Cardiac fibroblast (primary cell): Measurements from ENCODE around the gene MYOZ2.

Experiments used
- DNase-seq, 2 donors: peaks; one replicate each; pipeline versions ENCODE4 v3.0.0 to v3.0.0-alpha.2; 2010; ENCODE audit warnings: low read depth in 2 of 2
- H3K4me3 ChIP-seq, 2 donors: replicated peaks in 1 of 2; 1 replicate in 1 of 2; 2 replicates in 1 of 2; pipeline ENCODE4 v1.5.1; 2011; ENCODE audit warnings: low read depth in 2 of 2, low read length in 2 of 2, mild to moderate bottlenecking in 2 of 2, moderate library complexity in 1 of 2
- TF ChIP-seq, protein P1 (sequence below): IDR thresholded peaks from one replicate; pipeline ENCODE4 v1.5.1; 2011; ENCODE audit warnings: low read depth, mild to moderate bottlenecking, low read length, inconsistent platforms

MYOZ2 gene

DNA sequence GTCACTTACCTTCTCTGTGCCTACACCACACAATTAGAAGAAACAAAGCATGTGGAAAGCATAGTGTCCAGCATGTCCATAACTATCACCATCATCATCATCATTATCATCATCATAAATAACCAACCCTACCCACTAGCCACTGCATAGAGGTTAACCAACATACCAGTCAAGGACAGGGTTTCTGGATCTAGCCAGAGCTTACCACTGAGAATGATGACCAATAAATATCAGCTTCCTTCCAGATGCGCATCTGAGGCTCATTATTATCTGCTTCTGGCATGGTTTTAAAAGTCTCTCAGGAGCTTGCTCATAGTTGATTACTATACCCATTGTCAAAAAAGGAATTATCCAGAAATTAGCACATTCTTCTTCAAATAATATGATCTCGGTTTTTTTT lies 25.5 kb upstream of the MYOZ2 start:
- DNase-seq: no peak
- no peak overlapping the region for H3K4me3 ChIP-seq
- TF ChIP-seq, protein P1, sequence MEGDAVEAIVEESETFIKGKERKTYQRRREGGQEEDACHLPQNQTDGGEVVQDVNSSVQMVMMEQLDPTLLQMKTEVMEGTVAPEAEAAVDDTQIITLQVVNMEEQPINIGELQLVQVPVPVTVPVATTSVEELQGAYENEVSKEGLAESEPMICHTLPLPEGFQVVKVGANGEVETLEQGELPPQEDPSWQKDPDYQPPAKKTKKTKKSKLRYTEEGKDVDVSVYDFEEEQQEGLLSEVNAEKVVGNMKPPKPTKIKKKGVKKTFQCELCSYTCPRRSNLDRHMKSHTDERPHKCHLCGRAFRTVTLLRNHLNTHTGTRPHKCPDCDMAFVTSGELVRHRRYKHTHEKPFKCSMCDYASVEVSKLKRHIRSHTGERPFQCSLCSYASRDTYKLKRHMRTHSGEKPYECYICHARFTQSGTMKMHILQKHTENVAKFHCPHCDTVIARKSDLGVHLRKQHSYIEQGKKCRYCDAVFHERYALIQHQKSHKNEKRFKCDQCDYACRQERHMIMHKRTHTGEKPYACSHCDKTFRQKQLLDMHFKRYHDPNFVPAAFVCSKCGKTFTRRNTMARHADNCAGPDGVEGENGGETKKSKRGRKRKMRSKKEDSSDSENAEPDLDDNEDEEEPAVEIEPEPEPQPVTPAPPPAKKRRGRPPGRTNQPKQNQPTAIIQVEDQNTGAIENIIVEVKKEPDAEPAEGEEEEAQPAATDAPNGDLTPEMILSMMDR: no peak

DNA sequence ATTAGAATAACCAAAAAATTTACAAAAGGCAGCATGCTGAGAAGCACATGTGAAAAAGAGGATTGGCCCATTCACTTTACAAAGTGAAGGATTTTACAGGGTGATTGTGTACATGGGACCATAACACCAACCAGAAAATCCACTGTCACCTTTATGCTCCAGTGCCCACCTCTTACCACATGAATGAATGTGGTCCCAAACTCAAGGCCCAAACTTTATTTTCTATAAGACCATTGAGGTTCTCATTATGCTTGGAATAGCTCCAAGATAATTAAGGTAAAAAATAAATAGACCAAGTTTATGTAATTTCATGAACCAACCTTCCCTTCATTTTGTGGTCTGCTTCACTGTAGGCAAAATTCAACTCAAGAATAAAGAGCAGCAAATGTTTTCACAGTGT lies 24.3 kb upstream of the MYOZ2 start:
- no peak for DNase-seq
- TF ChIP-seq, protein P1: no peak
- no peak overlapping the region for H3K4me3 ChIP-seq

DNA sequence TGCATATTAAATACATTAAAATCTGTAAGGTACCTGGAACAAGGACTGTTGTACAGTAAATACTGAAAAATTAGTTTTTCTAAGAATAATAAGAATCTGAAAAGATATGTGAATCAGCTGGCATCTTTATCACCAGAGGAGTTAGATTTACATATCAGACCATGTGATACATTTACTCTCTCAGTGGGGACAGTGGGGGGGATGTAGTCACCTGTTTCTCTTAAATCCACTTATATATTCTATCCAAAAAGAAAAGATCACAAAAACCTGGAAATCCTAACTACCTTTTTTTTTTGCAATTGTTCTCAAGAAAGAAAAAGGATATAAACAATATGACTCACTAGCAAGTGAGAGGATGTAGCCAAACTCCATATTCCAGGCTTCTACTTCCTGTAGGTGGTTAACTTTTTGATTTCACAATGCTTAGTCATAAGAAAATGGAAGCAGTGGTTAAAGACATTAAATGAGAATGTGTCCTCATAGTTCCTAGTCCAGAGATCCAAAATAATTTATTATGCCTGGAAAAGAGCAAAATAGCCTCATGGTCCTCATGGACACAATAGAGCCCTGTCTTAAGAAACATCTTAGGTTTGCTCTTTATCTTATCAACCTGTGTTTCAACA lies 22.5 kb upstream of the MYOZ2 start:
- TF ChIP-seq, protein P1: no peak
- DNase-seq: peak; percentile 90 to 96
- H3K4me3 ChIP-seq: no peak overlapping the region

DNA sequence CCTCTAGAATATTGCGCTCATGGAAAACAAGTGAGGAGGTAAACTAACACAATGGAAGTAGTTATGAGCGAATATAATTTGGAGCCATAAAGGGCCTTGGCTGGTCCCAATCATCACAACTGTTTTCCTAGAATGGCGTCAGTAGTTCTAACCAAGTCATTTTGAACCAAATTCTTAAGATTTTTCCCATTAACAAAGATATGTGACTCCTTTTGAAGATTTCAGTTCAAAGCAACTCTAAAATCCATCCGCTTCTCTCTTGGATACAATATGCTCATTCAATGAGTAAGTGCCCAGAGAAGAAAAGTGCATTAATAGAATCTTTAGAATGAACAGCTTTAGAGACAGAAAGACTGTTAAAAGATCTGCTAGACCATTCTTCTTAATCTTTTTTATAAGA lies 19.6 kb upstream of the MYOZ2 start:
- no peak for DNase-seq
- H3K4me3 ChIP-seq: no peak overlapping the region
- TF ChIP-seq, protein P1: no peak

DNA sequence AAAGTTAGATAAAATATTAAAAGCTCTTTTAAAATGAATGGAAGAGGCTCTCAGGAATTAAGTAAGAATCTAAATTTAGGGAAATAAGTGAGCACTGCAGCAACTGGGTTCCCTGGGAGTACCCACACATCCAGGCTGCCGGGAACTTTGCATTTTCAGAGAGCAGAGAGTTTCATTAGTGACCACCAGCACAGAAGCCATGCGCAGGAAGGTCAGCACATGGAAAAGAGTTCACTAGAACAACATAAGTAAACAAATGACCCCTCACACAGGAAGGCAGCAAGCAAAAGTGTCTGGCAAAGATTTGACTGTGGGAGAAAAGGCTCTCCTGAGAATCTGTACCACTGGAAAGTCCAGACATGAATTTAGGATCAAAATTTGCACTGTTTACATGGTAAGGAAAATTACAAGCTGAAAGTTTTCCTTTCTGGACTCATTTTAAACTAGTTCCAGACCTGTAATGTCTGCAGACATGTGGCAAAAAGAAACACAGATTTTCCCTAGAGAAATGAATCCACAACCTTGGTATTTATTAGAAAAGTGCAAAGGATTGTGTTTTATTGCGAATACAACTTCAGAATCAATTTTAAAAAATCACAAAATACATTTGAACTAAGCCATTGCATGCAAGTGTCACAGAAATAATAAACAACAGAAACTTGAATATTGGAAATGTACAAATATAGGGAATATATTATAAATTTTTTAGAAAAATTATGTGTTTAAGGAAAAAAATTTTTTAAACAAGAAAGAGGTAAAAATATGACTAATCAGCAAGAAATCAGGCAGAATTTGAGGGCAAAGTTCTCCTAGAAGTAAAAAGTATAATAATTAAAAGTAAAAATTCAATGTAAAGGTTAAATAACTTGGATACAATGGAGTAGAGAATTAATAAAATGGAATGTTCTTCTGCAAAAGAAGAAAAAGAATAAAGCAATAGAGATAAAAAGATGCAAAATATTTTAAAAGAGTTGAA lies 18.4 kb upstream of the MYOZ2 start:
- peak in 1 of 2 donors; percentile 55 for DNase-seq
- TF ChIP-seq, protein P1: no peak
- H3K4me3 ChIP-seq: no peak overlapping the region

DNA sequence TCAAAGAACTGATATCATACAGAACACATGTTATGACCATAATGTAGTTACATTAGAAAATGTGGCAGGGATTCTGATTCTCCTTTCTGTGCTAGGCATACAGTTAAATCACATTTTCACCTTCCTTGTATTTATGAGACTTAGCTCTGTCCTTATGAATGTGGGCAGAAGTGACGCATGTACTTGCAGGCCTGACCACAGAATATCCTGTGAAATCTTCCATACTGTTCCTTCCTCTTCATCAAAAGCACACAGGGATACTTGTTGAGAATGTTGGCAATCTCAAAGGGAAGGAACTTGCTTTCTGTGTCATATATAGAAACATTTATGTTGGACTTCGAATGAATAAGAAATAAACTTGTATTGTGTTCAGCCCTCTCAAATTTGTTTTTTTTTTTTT lies 17.2 kb upstream of the MYOZ2 start:
- H3K4me3 ChIP-seq: no peak overlapping the region
- peak in 1 of 2 donors; percentile 37 for DNase-seq
- TF ChIP-seq, protein P1: no peak
